HEK293 (cell line): ENCODE measurements around the gene PTPRN2.

Source experiments
- CTCF ChIA-PET: fragments of 350-600 bp; formaldehyde crosslinking; extraction: SDS; loops from one replicate; lab custom pipeline; 2021; ENCODE audit warnings: antibody characterized with exemption; lab: Yijun Ruan, JAX
- POLR2A ChIA-PET: fragments of 300-600 bp; formaldehyde crosslinking; extraction: SDS; loops from one replicate; lab custom pipeline; 2020; ENCODE audit warnings: antibody characterized with exemption, inconsistent platforms; lab: Yijun Ruan, JAX
- H3K27ac ChIP-seq: fragments of 200-500 bp; sonication (Bioruptor generic); 2 replicates; pipeline ENCODE4 v1.5.1; 2014; ENCODE audit warnings: low read depth, low read length, control low read depth, inconsistent platforms; ENCODE audit errors: extremely low read depth
- H3K36me3 ChIP-seq, 2 experiments: fragments of 200-500 bp in 1 of 2; sonication (Bioruptor generic) in 1 of 2; 1 replicate in 1 of 2; 2 replicates in 1 of 2; pipeline ENCODE4 v1.5.1; 2014 to 2017; ENCODE audit warnings: inconsistent platforms in 2 of 2, low read length in 2 of 2; ENCODE audit not compliant: control insufficient read depth in 2 of 2, insufficient read depth in 1 of 2
- H3K4me1 ChIP-seq: fragments of 200-500 bp; sonication (Bioruptor generic); 2 replicates; pipeline ENCODE4 v1.5.1; 2014; ENCODE audit warnings: mild to moderate bottlenecking, low read length, inconsistent platforms; ENCODE audit not compliant: control insufficient read depth, insufficient read depth
- H3K4me3 ChIP-seq: 2 replicates; pipeline ENCODE4 v1.5.1; 2011; ENCODE audit warnings: low read depth, mild to moderate bottlenecking, control low read depth, low read length, moderate library complexity
- H3K9me3 ChIP-seq: fragments of 200-500 bp; sonication (Bioruptor generic); 2 replicates; pipeline ENCODE4 v1.5.1; 2014; ENCODE audit warnings: low read depth, low read length, inconsistent platforms; ENCODE audit not compliant: control insufficient read depth, insufficient read depth
- CTCF ChIP-seq: fragments of 450-650 bp; formaldehyde crosslinking; IDR thresholded peaks from 2 replicates; pipeline ENCODE4 v1.5.1; 2016; ENCODE audit warnings: missing biosample characterization, missing genetic modification characterization
- OVOL3 ChIP-seq: fragments of 450-650 bp; formaldehyde crosslinking; IDR thresholded peaks from 2 replicates; pipeline ENCODE4 v1.5.1; 2016; ENCODE audit warnings: missing biosample characterization, missing genetic modification characterization
- PBX3 ChIP-seq: sonication (generic); formaldehyde crosslinking; IDR thresholded peaks from 2 replicates; pipeline ENCODE4 v1.8.1; 2022; ENCODE audit warnings: mild to moderate bottlenecking, moderate library complexity, missing genetic modification reagents
- PRDM1 ChIP-seq: fragments of 450-650 bp; formaldehyde crosslinking; IDR thresholded peaks from 2 replicates; pipeline ENCODE4; 2016; ENCODE audit warnings: missing biosample characterization, missing genetic modification characterization
- SCRT1 ChIP-seq: fragments of 450-650 bp; formaldehyde crosslinking; IDR thresholded peaks from 2 replicates; pipeline ENCODE4 v1.5.1; 2016; ENCODE audit warnings: missing biosample characterization, missing genetic modification characterization, borderline replicate concordance
- SCRT2 ChIP-seq: fragments of 450-650 bp; formaldehyde crosslinking; IDR thresholded peaks from 2 replicates; pipeline ENCODE4 v1.5.1; 2016; ENCODE audit warnings: missing biosample characterization, missing genetic modification characterization
- ZBTB20 ChIP-seq: fragments of 450-650 bp; formaldehyde crosslinking; IDR thresholded peaks from 2 replicates; pipeline ENCODE4 v1.5.1; 2016; ENCODE audit warnings: missing biosample characterization, missing genetic modification characterization
- ZBTB7A ChIP-seq: fragments of 450-650 bp; formaldehyde crosslinking; IDR thresholded peaks from 2 replicates; pipeline ENCODE4 v1.5.1; 2016; ENCODE audit warnings: low read depth, missing biosample characterization, missing genetic modification characterization
- ZNF114 ChIP-seq: fragments of 450-650 bp; formaldehyde crosslinking; IDR thresholded peaks from 2 replicates; pipeline ENCODE4 v1.5.0; 2017; ENCODE audit warnings: missing biosample characterization, missing genetic modification characterization
- ZNF24 ChIP-seq: fragments of 450-650 bp; formaldehyde crosslinking; IDR thresholded peaks from 2 replicates; pipeline ENCODE4 v1.5.1; 2016; ENCODE audit warnings: missing biosample characterization, missing genetic modification characterization
- ZNF324 ChIP-seq: fragments of 450-650 bp; formaldehyde crosslinking; IDR thresholded peaks from 2 replicates; pipeline ENCODE4 v1.5.1; 2016; ENCODE audit warnings: missing biosample characterization, missing genetic modification characterization
- ZNF37A ChIP-seq: fragments of 450-650 bp; IDR thresholded peaks from 2 replicates; pipeline ENCODE4 v1.5.1; 2018; ENCODE audit warnings: missing biosample characterization, missing genetic modification characterization
- ZNF473 ChIP-seq: fragments of 450-650 bp; formaldehyde crosslinking; IDR thresholded peaks from 2 replicates; pipeline ENCODE4 v1.5.1; 2017; ENCODE audit warnings: missing biosample characterization, missing genetic modification characterization
- ZNF501 ChIP-seq: fragments of 450-650 bp; formaldehyde crosslinking; IDR thresholded peaks from 2 replicates; pipeline ENCODE4 v1.5.1; 2016; ENCODE audit warnings: missing biosample characterization, missing genetic modification characterization
- ZNF521 ChIP-seq: fragments of 450-650 bp; formaldehyde crosslinking; IDR thresholded peaks from 2 replicates; pipeline ENCODE4 v1.5.1; 2017; ENCODE audit warnings: missing biosample characterization, mild to moderate bottlenecking, missing genetic modification characterization
- ZNF585B ChIP-seq: fragments of 450-650 bp; formaldehyde crosslinking; IDR thresholded peaks from 2 replicates; pipeline ENCODE4 v1.5.1; 2016; ENCODE audit warnings: missing biosample characterization, missing genetic modification characterization
- ZNF677 ChIP-seq: fragments of 450-650 bp; IDR thresholded peaks from 2 replicates; pipeline ENCODE4 v1.5.0; 2018; ENCODE audit warnings: missing biosample characterization, mild to moderate bottlenecking, missing genetic modification characterization, moderate library complexity
- ZNF747 ChIP-seq: fragments of 450-650 bp; formaldehyde crosslinking; IDR thresholded peaks from 2 replicates; pipeline ENCODE4 v1.5.1; 2016; ENCODE audit warnings: missing biosample characterization, missing genetic modification characterization
- ZNF791 ChIP-seq: fragments of 450-650 bp; formaldehyde crosslinking; IDR thresholded peaks from 2 replicates; pipeline ENCODE4 v1.5.1; 2016; ENCODE audit warnings: missing biosample characterization, missing genetic modification characterization
- ZSCAN30 ChIP-seq: fragments of 450-650 bp; IDR thresholded peaks from 2 replicates; pipeline ENCODE4 v1.5.1; 2018; ENCODE audit warnings: missing biosample characterization, mild to moderate bottlenecking, missing genetic modification characterization, moderate library complexity

Gene PTPRN2

GRCh38 chr7:158410720-158411119 is 176.9 kb downstream of the PTPRN2 start (continued):
- TF ChIP-seq ZNF114 (no peak), ZNF677 (tag by site-specific recombination) (no peak)

- H3K4me1 ChIP-seq: no peaks in the 10 kb centered on the region
- POLR2A ChIA-PET: no interaction called here
- no peak overlapping the region for H3K4me3 ChIP-seq
- no peak overlapping the region for H3K27ac ChIP-seq
- TF ChIP-seq ZNF747: no peak
- TF ChIP-seq ZNF521 (tag by site-specific recombination): no peak
- no peak for TF ChIP-seq PBX3
- TF ChIP-seq ZNF324 (tag by site-specific recombination): no peak
- no peak for TF ChIP-seq ZBTB7A (tag by site-specific recombination)
- TF ChIP-seq ZNF791 (tag by site-specific recombination): no peak
- no peak for TF ChIP-seq ZBTB20 (tag by site-specific recombination)
- TF ChIP-seq ZNF37A (tag by site-specific recombination): no peak
- TF ChIP-seq ZSCAN30 (tag by site-specific recombination): no peak
- TF ChIP-seq ZNF24 (tag by site-specific recombination): no peak
- no peak for TF ChIP-seq ZNF473 (tag by site-specific recombination)
- no peaks in the 10 kb centered on the region for H3K36me3 ChIP-seq
- H3K9me3 ChIP-seq: no peaks in the 10 kb centered on the region
- CTCF ChIA-PET: interaction anchor here (1.1 kb wide), 1 partner anchor 1012 kb away, joined by 3 read pairs; no protein-coding TSS in a partner anchor
Observed at GRCh38 chr7:158409816-158410330, 177.8 kb downstream of the PTPRN2 start.

- CTCF ChIA-PET: interaction anchor here (0.9 kb wide), 1 partner anchor 53 kb away, joined by 3 read pairs; no protein-coding TSS in a partner anchor
- POLR2A ChIA-PET: no interaction called here
- H3K4me3 ChIP-seq: no peak overlapping the region
- H3K9me3 ChIP-seq: no peaks in the 10 kb centered on the region
- H3K27ac ChIP-seq: no peak overlapping the region
- no peaks in the 10 kb centered on the region for H3K4me1 ChIP-seq
- H3K36me3 ChIP-seq: no peaks in the 10 kb centered on the region
- TF ChIP-seq SCRT1 (no peak), ZNF501 (tag by site-specific recombination) (no peak), PRDM1 (tag by site-specific recombination) (no peak), ZNF585B (tag by site-specific recombination) (no peak), SCRT2 (tag by site-specific recombination) (no peak), CTCF (tag by site-specific recombination) (no peak), OVOL3 (tag by site-specific recombination) (no peak)
- TF ChIP-seq, all 188 proteins: peak for 0
Observed at GRCh38 chr7:158409120-158409519, 178.5 kb downstream of the PTPRN2 start.
